Right hindlimb (tissue), 1 donor: Measurements from ENCODE around the gene KCNIP2.
A peak's percentile ranks its signal among the peaks of the same experiment; 100 is the strongest.

Source experiments
- DNase-seq: peaks from one replicate; pipeline ENCODE4 v3.0.0-alpha.2; 2018

The KCNIP2 gene

DNA sequence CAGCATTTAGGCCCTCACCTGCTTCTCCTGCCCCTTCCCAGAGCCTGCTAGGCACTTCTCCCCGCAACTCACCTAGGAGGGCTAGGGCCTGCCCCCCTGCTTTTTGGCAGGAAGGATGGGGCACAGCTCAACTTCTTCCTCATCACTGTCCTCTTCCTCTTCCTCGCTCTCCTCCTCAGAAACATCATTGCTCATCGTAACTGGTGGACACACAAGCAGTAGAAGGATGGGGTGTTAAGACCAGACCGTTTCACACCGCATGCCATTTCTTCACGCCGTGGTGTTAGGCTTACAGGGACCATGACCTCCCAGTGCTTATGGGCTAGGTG, 62.0 kb downstream of the KCNIP2 start:
- no peak for DNase-seq

DNA sequence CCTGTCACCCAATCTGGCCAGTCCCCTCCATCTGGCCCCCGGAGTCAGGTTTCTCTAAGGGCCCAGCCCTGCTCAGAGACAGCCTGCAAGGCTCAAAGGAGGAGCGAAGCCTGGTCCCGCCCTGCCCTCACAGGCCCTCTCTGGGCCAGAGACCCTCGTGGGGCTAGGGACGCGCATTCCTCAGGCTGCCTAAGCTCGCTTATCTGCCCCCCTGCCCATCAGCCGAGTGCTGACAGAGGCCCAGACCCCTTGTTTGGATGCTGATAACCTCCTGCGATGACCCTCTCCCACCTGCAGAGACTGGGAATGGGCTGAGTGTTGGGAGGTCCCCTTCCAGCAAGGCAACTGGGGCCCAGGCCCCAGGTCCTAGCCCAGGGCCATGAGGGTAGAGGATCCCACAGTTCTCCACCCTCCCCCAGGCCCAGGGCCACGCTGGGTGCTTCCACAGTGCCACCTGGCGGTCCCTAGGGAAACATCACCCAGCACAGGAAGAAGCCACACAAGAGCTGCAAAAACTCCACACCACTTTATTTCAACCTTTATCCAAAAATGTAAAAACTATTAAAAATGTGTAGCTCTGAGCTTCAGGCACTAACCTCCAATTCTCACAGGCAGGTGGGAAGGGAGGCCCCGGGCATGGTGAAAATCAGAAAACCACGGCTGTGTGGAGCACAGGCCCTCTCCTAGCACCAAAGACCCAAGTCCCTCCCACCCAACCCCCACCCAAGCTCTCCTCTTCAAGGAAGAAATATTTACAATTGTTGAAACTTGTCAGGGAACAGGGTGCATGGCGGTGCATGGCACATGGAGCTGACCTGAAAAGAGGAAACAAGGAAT, 62.6 kb downstream of the KCNIP2 start:
- no peak for DNase-seq

DNA sequence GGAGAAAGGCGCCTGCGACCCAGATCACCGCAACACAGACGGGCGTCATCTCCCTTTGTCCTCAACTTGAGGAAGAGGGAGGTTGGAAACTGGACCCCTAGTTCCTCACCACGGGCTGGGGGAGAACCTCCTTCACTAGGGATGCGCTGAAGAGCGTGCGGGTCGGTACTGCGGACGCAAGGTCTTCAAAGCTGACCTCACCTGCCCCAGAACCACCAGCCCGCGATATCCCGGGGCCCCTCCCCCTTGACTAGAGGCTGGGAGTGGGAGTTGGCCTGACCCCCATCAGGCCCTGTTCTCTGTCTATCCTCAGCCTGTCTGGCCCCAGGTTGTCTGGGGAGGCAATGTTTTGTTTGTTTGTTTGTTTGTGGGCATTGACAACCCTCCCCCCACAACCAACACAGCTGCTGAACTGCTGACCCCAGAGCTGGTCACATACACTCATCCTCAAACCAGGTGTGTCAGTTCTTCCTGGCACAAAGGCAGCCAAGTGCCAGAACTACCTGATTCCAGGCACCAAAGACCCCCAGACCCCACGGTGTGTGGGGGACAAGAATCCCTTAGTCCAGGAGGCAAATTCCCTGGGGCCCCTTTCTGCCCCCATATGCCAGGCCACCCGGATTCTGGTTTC, 63.3 kb downstream of the KCNIP2 start:
- DNase-seq = no peak

DNA sequence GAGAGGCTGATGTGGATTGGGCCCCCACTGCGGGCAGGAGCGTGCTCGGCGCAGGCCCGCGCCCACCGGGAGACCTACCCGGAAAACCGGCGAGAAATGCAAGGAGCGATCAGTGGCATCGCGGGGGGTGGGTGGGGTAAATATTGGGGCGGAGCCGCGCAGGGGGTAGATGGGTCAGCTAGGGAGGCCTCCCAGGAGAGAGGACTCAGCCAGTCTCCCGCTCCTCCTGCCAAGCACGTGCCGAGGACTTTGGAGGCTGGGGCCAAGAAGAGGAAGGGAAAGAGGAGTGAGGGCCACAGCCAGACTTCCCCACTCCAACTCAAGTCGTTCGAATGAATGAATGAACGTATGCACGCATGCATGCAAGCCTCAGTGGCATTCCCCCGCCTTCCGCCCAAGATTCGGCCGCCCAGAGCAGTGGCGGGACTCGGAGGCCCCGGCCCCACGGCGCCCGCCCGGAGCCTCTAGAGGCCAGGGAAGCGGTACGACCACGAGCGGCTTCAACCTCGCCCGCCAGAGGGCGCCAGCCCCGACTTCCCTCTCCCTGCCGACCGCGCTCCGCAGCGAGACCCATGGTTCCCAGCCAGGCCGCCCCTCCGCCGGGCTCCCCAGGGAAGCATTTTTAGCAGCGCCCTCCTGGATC, 63.9 kb downstream of the KCNIP2 start:
- DNase-seq = peak; percentile 77

DNA sequence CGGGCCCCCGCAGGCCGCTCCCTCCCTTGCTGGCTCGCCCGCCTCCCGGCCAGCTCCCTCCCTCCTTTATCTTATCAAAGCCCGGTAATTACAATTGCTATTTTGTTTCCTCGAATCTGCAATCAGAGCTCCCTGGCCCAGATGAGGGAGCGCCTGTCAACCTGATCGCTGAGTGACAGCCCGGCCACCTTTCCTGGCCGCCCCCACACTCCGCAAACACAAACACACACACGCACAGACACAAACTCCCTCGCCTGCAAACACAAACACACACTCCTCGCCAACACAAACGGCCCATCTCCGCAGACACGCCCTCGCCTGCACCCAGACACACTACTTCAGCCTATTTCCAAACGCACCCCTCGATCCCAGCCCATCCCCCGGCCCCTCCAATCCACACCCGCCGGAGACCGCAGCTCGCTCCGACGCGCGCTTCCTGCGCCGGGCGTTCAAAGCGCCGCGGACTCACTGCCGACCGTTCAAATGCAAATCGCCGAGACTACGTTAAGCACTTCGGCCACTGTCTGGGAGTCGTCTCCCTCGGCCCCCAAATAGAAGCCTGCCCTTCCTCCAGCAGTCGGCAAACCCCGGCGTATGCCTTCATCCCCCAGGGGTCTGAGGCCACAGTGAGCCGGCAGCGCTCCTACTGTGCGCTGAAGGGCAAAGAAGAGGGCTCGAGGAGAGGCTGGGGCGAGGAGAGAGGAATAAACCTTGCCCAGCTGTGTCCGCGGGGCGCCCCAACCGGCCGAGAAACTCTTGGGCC, 64.6 kb downstream of the KCNIP2 start:
- no peak for DNase-seq

DNA sequence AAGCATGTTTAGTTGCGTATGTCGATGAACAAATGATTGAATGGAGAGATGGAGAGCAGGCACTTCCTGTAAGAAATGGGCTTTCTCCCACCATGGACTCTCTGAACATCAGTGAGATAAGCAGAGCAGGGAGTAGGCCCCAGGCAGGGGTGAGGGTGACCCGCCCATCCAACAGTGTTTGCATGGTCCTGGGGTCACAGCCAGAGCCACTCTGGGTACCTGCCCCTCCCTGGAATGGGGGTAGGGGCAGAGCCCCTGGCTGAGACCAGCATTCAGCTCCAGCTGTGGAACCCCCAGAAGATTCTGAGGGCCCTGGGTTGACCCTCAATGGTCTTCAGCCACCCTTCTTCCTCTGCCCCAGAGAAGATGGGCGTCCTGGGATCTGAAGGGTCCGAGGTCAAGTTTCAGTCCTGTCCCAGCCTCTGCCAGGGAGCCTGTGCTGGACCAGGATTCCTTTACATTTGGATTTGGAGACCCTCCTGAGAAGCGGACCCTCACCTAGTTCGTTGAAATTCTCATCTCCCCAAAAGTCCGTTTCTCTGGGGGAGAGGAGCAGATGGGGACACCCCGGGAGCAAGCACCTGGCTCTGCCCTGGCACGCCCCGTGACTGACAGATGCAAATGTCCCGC, 65.3 kb downstream of the KCNIP2 start:
- DNase-seq = no peak

DNA sequence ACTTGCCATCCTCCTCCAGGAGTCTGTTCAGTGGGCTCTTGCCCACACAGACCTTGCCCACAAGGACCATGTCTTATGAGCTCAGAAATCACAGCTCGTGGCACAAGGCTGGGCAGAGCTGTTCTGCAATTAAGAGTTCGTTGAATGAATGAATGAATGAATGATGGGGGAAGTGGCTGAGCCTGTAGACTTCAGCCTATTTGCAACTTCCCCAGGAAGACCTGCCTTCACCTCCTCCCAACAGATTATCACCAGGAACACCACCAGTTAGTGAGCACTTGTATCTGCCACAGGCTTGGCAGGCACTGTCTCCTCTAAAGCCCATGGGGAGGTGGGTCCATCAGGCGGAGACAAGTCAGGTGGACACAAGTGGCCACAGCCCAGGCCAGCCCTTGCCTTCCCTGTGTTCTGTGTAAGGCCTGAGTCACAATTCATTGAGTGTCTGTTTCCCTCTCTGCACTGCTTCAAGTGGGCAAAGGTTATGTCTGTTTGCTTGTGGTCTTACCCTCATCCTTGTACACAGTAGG, 65.9 kb downstream of the KCNIP2 start:
- DNase-seq = no peak

DNA sequence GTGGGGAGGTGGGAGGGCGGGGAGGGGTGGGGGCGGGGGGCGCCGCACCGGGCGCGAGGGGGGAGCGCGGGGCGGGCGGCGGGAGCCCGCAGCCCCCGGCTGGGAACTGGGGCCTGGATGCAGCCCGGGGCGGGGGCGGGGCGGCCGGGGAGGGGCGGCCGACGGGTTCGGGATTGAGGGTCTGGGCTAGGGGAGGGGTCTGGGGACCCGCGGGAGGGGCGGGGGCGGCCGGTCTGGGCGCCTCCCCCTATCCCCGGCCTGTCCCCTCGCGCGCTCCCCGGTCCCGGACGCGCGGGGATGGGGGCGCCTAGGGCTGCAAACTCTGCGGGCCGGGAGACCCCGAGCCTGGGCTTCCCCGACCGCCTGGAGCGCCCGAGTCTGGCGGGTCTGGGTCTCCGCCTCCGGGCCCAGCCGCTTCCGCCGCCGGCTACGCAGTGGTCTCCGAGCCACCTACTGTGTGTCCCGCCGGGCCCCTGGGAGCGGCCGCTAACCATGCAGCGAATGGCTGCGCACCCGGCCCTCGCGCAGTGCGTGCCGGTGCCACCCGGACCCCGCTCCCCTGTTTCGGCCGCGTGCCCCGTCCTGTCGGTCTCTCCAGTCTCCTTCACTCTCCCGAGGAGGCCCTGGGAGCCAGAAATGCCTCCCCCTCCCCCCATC, 67.3 kb downstream of the KCNIP2 start:
- DNase-seq = no peak
